ENCODE results near the gene ACAN.

DNA sequence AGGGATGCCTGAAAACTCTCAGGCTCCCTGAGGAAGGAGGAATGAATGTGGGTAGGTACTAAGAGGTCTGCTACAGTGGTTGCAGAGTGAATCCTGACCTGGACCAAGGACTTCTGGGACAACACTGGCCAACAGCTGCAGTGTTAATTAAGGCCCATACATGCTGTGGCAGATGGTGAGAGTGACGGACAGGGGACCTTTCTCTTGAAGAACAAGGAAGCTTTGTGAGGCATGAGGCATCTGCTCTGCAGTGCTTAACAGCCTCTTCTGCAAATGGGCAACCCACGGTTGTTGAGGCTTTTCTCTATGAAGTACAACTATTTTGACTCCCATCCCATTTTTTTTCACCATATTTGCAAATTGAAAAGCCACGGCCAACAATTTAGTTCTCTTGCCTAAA, 26.6 kb upstream of the ACAN start:
- TF ChIP-seq, protein P1, sequence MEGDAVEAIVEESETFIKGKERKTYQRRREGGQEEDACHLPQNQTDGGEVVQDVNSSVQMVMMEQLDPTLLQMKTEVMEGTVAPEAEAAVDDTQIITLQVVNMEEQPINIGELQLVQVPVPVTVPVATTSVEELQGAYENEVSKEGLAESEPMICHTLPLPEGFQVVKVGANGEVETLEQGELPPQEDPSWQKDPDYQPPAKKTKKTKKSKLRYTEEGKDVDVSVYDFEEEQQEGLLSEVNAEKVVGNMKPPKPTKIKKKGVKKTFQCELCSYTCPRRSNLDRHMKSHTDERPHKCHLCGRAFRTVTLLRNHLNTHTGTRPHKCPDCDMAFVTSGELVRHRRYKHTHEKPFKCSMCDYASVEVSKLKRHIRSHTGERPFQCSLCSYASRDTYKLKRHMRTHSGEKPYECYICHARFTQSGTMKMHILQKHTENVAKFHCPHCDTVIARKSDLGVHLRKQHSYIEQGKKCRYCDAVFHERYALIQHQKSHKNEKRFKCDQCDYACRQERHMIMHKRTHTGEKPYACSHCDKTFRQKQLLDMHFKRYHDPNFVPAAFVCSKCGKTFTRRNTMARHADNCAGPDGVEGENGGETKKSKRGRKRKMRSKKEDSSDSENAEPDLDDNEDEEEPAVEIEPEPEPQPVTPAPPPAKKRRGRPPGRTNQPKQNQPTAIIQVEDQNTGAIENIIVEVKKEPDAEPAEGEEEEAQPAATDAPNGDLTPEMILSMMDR (IDR thresholded peaks at IDR 0.05; ENCODE audit: low read depth, low read length), result no peak
- TF ChIP-seq, protein P2, sequence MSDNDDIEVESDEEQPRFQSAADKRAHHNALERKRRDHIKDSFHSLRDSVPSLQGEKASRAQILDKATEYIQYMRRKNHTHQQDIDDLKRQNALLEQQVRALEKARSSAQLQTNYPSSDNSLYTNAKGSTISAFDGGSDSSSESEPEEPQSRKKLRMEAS (IDR thresholded peaks at IDR 0.05; ENCODE audit: low read depth, low read length), result no peak
